ENCODE data around the gene NFIC.

The NFIC gene

GRCh38 chr19:3380829-3381228 is 14.4 kb downstream of the NFIC start:
- TF ChIP-seq RAD21 (IDR thresholded peaks at IDR 0.05; ENCODE audit: low read depth) (no peak), NFIC (IDR thresholded peaks at IDR 0.05) (no peak), CREB1 (IDR thresholded peaks at IDR 0.05; ENCODE audit: low read depth) (no peak), MAX (IDR thresholded peaks at IDR 0.05) (no peak), USF1 (IDR thresholded peaks at IDR 0.05) (no peak)

GRCh38 chr19:3381701-3382372 is 15.5 kb downstream of the NFIC start:
- TF ChIP-seq EP300 (IDR thresholded peaks at IDR 0.05; ENCODE audit: borderline replicate concordance) (no peak), NFIC (IDR thresholded peaks at IDR 0.05) (no peak), MAX (IDR thresholded peaks at IDR 0.05) (no peak), EGR1 (IDR thresholded peaks at IDR 0.05) (no peak), USF1 (IDR thresholded peaks at IDR 0.05) (no peak), FOXM1 (IDR thresholded peaks at IDR 0.05; ENCODE audit: borderline replicate concordance, low read depth) (no peak), ZBTB7A (IDR thresholded peaks at IDR 0.05; ENCODE audit: low read depth) (no peak), TAF1 (IDR thresholded peaks at IDR 0.05; ENCODE audit: low read depth) (no peak), YY1 (IDR thresholded peaks at IDR 0.05; ENCODE audit: low read depth) (no peak), CEBPB (IDR thresholded peaks at IDR 0.05) (no peak), RAD21 (IDR thresholded peaks at IDR 0.05; ENCODE audit: low read depth) (no peak), TCF12 (IDR thresholded peaks at IDR 0.05; ENCODE audit: low read depth) (no peak), TEAD4 (IDR thresholded peaks at IDR 0.05) (no peak), CREB1 (IDR thresholded peaks at IDR 0.05; ENCODE audit: low read depth) (no peak), REST (IDR thresholded peaks at IDR 0.05; ENCODE audit: low read depth) (no peak)

- TF ChIP-seq CEBPB (IDR thresholded peaks at IDR 0.05) (no peak), RAD21 (IDR thresholded peaks at IDR 0.05; ENCODE audit: low read depth) (no peak), REST (IDR thresholded peaks at IDR 0.05; ENCODE audit: low read depth) (no peak), YY1 (IDR thresholded peaks at IDR 0.05; ENCODE audit: low read depth) (no peak), TEAD4 (IDR thresholded peaks at IDR 0.05) (no peak), USF1 (IDR thresholded peaks at IDR 0.05) (no peak), FOXM1 (IDR thresholded peaks at IDR 0.05; ENCODE audit: borderline replicate concordance, low read depth) (no peak), NFIC (IDR thresholded peaks at IDR 0.05) (no peak), CREB1 (IDR thresholded peaks at IDR 0.05; ENCODE audit: low read depth) (no peak), EP300 (IDR thresholded peaks at IDR 0.05; ENCODE audit: borderline replicate concordance) (no peak), TAF1 (IDR thresholded peaks at IDR 0.05; ENCODE audit: low read depth) (no peak), TCF12 (IDR thresholded peaks at IDR 0.05; ENCODE audit: low read depth) (no peak), ZBTB7A (IDR thresholded peaks at IDR 0.05; ENCODE audit: low read depth) (no peak), MAX (IDR thresholded peaks at IDR 0.05) (no peak), EGR1 (IDR thresholded peaks at IDR 0.05) (no peak)
These were observed 16.2 kb downstream of the NFIC start for GRCh38 chr19:3382460-3383100.

- TF ChIP-seq YY1 (IDR thresholded peaks at IDR 0.05; ENCODE audit: low read depth) (no peak), MAX (IDR thresholded peaks at IDR 0.05) (no peak), USF1 (IDR thresholded peaks at IDR 0.05) (no peak), CEBPB (IDR thresholded peaks at IDR 0.05) (no peak), EGR1 (IDR thresholded peaks at IDR 0.05) (no peak), REST (IDR thresholded peaks at IDR 0.05; ENCODE audit: low read depth) (no peak), TEAD4 (IDR thresholded peaks at IDR 0.05) (no peak), NFIC (IDR thresholded peaks at IDR 0.05) (no peak), TCF12 (IDR thresholded peaks at IDR 0.05; ENCODE audit: low read depth) (no peak), EP300 (IDR thresholded peaks at IDR 0.05; ENCODE audit: borderline replicate concordance) (no peak), FOXM1 (IDR thresholded peaks at IDR 0.05; ENCODE audit: borderline replicate concordance, low read depth) (no peak), CREB1 (IDR thresholded peaks at IDR 0.05; ENCODE audit: low read depth) (no peak), TAF1 (IDR thresholded peaks at IDR 0.05; ENCODE audit: low read depth) (no peak), RAD21 (IDR thresholded peaks at IDR 0.05; ENCODE audit: low read depth) (no peak), ZBTB7A (IDR thresholded peaks at IDR 0.05; ENCODE audit: low read depth) (no peak)
These were observed 16.8 kb downstream of the NFIC start for GRCh38 chr19:3383121-3383722.

Measured in Ishikawa (cell line).